ENCODE measurements around the gene METRN.

DNA sequence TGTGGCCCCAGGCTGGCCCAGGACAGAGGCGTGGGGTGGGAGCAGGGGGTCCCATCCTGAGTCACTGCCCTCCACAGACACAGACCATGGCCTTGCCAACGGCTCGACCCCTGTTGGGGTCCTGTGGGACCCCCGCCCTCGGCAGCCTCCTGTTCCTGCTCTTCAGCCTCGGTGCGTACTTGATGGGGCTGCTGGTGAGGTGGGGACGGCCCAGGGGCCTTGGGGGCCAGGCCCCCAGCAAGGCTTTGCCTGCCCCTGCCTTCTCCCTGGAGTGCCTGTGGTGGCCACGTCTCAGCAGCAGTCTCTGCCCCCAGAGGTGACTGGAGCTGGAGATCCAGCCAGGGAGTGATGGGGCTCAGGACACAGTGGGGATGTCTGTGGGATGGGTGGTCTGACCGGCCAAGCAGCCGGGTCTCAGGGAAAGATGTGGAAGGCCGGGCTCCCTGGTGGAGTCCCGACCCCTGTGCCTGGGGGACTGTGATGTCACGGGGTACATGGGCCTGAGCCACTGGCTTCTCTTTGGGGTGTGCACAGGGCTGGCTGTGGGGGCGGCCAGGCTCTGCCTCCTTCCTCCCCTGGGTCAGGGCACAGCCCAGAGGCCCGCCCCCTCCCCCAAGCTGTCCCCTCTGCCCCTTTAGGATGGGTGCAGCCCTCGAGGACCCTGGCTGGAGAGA lies 47.8 kb downstream of the METRN start:
- TF ChIP-seq POLR2AphosphoS5 (IDR thresholded peaks at IDR 0.05; ENCODE audit: low read depth, low read length) = no peak
- no peak for TF ChIP-seq REST (IDR thresholded peaks at IDR 0.05; ENCODE audit: insufficient read depth in 1 of 2, low read depth in 2 of 2, low read length in 2 of 2)
